ENCODE results near the gene TSEN34.

The TSEN34 gene

DNA sequence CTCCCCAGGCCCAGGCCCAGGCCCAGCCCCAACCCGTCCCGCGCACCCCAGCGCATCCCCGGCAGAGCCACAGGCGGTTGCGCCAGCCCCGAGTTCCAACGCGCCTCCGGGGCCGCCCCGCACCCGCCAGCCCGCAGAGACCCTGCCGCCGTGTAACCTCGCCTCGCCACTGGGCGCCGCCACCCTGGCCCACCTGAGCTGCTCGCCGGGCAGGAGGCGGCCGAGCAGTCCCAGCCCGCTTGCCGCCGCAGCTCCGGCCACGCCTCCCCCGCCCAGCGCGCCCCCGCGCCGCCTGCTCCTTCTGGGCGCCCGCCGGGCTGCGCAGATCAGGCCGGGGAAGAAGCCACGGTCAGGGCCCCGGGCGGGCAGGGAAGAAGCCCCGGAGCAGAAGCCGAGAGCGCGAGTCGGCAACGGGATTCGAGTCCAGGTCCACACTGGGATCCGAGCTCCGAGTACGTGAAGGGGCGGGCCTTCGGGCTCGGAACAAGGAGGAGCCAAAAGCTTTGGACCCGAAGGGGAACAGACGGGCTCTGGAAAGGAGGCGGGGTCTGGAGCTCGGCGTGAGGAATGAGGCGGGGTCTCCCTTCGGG, 1.9 kb upstream of the TSEN34 start, which contains the start of gene MBOAT7 (continued):
- TF ChIP-seq GFI1B (tag by site-specific recombination; IDR thresholded peaks at IDR 0.05), result no peak
- TF ChIP-seq ZNF37A (tag by site-specific recombination; IDR thresholded peaks at IDR 0.05), result no peak
- peak; percentile 98 for TF ChIP-seq PBX3 (CRISPR knock-in tag; IDR thresholded peaks at IDR 0.05)
- 0 out of 2 replicates have a peak, but pooled peaks have one; percentile 26 for TF ChIP-seq SCRT2 (tag by site-specific recombination; IDR thresholded peaks at IDR 0.05)
- no peak for TF ChIP-seq ZFP41 (tag by site-specific recombination; IDR thresholded peaks at IDR 0.05; ENCODE audit: borderline replicate concordance)
- no peak for TF ChIP-seq YY2 (tag by site-specific recombination; IDR thresholded peaks at IDR 0.05)
- no peak for TF ChIP-seq ZNF221 (tag by site-specific recombination; IDR thresholded peaks at IDR 0.05; ENCODE audit: borderline replicate concordance)
- peak; percentile 71 for TF ChIP-seq ZFHX2 (tag by site-specific recombination; conservative IDR thresholded peaks at IDR 0.05)
- TF ChIP-seq KLF10 (tag by site-specific recombination; IDR thresholded peaks at IDR 0.05), result peak; percentile 30; the same call in 1 of the 2 replicates
- TF ChIP-seq, protein P1, sequence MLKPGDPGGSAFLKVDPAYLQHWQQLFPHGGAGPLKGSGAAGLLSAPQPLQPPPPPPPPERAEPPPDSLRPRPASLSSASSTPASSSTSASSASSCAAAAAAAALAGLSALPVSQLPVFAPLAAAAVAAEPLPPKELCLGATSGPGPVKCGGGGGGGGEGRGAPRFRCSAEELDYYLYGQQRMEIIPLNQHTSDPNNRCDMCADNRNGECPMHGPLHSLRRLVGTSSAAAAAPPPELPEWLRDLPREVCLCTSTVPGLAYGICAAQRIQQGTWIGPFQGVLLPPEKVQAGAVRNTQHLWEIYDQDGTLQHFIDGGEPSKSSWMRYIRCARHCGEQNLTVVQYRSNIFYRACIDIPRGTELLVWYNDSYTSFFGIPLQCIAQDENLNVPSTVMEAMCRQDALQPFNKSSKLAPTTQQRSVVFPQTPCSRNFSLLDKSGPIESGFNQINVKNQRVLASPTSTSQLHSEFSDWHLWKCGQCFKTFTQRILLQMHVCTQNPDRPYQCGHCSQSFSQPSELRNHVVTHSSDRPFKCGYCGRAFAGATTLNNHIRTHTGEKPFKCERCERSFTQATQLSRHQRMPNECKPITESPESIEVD (tag by site-specific recombination; IDR thresholded peaks at IDR 0.05), result no peak
- no peak for TF ChIP-seq ZNF621 (tag by site-specific recombination; IDR thresholded peaks at IDR 0.05)
- TF ChIP-seq, protein P2, sequence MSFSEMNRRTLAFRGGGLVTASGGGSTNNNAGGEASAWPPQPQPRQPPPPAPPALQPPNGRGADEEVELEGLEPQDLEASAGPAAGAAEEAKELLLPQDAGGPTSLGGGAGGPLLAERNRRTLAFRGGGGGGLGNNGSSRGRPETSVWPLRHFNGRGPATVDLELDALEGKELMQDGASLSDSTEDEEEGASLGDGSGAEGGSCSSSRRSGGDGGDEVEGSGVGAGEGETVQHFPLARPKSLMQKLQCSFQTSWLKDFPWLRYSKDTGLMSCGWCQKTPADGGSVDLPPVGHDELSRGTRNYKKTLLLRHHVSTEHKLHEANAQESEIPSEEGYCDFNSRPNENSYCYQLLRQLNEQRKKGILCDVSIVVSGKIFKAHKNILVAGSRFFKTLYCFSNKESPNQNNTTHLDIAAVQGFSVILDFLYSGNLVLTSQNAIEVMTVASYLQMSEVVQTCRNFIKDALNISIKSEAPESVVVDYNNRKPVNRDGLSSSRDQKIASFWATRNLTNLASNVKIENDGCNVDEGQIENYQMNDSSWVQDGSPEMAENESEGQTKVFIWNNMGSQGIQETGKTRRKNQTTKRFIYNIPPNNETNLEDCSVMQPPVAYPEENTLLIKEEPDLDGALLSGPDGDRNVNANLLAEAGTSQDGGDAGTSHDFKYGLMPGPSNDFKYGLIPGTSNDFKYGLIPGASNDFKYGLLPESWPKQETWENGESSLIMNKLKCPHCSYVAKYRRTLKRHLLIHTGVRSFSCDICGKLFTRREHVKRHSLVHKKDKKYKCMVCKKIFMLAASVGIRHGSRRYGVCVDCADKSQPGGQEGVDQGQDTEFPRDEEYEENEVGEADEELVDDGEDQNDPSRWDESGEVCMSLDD (tag by site-specific recombination; IDR thresholded peaks at IDR 0.05), result no peak
- TF ChIP-seq, protein P3, sequence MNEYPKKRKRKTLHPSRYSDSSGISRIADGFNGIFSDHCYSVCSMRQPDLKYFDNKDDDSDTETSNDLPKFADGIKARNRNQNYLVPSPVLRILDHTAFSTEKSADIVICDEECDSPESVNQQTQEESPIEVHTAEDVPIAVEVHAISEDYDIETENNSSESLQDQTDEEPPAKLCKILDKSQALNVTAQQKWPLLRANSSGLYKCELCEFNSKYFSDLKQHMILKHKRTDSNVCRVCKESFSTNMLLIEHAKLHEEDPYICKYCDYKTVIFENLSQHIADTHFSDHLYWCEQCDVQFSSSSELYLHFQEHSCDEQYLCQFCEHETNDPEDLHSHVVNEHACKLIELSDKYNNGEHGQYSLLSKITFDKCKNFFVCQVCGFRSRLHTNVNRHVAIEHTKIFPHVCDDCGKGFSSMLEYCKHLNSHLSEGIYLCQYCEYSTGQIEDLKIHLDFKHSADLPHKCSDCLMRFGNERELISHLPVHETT (tag by site-specific recombination; IDR thresholded peaks at IDR 0.05), result no peak
- TF ChIP-seq ZXDB (tag by site-specific recombination; IDR thresholded peaks at IDR 0.05), result peak; percentile 68
- TF ChIP-seq ZNF132 (tag by site-specific recombination; IDR thresholded peaks at IDR 0.05; ENCODE audit: borderline replicate concordance), result no peak
- TF ChIP-seq KLF8 (tag by site-specific recombination; IDR thresholded peaks at IDR 0.05), result peak; percentile 49
- TF ChIP-seq ZNF266 (tag by site-specific recombination; IDR thresholded peaks at IDR 0.05; ENCODE audit: low read depth), result no peak
- no peak for TF ChIP-seq ZNF701 (tag by site-specific recombination; IDR thresholded peaks at IDR 0.05)
- TF ChIP-seq ZNF580 (tag by site-specific recombination; IDR thresholded peaks at IDR 0.05), result no peak
- TF ChIP-seq ZIC2 (tag by site-specific recombination; IDR thresholded peaks at IDR 0.05), result peak; percentile 47
- TF ChIP-seq ZNF561 (tag by site-specific recombination; IDR thresholded peaks at IDR 0.05; ENCODE audit: borderline replicate concordance), result peak; percentile 84; the same call in 1 of the 2 replicates
- TF ChIP-seq ZBTB20 (tag by site-specific recombination; IDR thresholded peaks at IDR 0.05), result peak; percentile 84
- peak; percentile 89 for TF ChIP-seq ZBTB8A (tag by site-specific recombination; IDR thresholded peaks at IDR 0.05)
- TF ChIP-seq PRDM2 (tag by site-specific recombination; IDR thresholded peaks at IDR 0.05; ENCODE audit: borderline replicate concordance), result no peak
- 0 out of 2 replicates have a peak, but pooled peaks have one; percentile 27 for TF ChIP-seq IKZF3 (tag by site-specific recombination; IDR thresholded peaks at IDR 0.05)

All from HEK293 (cell line).